H1 (cell line): ENCODE results near the gene MIF4GD. TPM values are rescaled to one million over a fixed set of nuclear protein-coding genes. Genes with fewer than 3 reads are reported as not detected.

Source experiments
- CTCF ChIA-PET: fragments of 300-600 bp; sonication (Branson Sonifier 250); formaldehyde crosslinking; loops from one replicate; lab custom pipeline; 2021; ENCODE audit not compliant: partially characterized antibody; lab: Charles Lee
- POLR2A ChIA-PET: fragments of 300-600 bp; sonication (Branson Sonifier 250); formaldehyde crosslinking; loops from one replicate; lab custom pipeline; 2021; ENCODE audit warnings: inconsistent platforms; ENCODE audit not compliant: partially characterized antibody; lab: Charles Lee
- DNase-seq, 2 experiments: peaks; one replicate each; pipeline versions ENCODE4 v3.0.0 to v3.0.0-alpha.2; 2010 to 2022; ENCODE audit warnings: low spot score in 2 of 2, low read depth in 1 of 2, mixed read lengths in 1 of 2
- FAIRE-seq: peaks from 2 replicates; lab custom pipeline; 2011; peaks lifted over from hg19 to GRCh38; lab: Jason Lieb, UNC
- H2AFZ ChIP-seq: 2 replicates; pipeline ENCODE4 v1.8.1; 2012; ENCODE audit warnings: low read length, inconsistent platforms
- H2AK5ac ChIP-seq: 2 replicates; pipeline ENCODE4 v1.6.1; 2013; ENCODE audit warnings: low read depth, low read length
- H2BK120ac ChIP-seq: replicated peaks from 2 replicates; pipeline ENCODE3; 2013; ENCODE audit warnings: low read depth, low read length, inconsistent platforms
- H2BK12ac ChIP-seq: 2 replicates; pipeline ENCODE4 v1.6.1; 2013; ENCODE audit warnings: low read depth, low read length
- H2BK15ac ChIP-seq: 2 replicates; pipeline ENCODE4 v1.6.1; 2013; ENCODE audit warnings: low read length
- H2BK20ac ChIP-seq: 2 replicates; pipeline ENCODE4 v1.6.1; 2013; ENCODE audit warnings: low read length
- H2BK5ac ChIP-seq: 2 replicates; pipeline ENCODE4 v1.6.1; 2013; ENCODE audit warnings: low read depth, low read length
- H3K14ac ChIP-seq: 2 replicates; pipeline ENCODE4 v1.6.1; 2013; ENCODE audit warnings: inconsistent platforms; ENCODE audit not compliant: insufficient read length
- H3K18ac ChIP-seq: 2 replicates; pipeline ENCODE4 v1.6.1; 2013; ENCODE audit warnings: low read length; ENCODE audit errors: extremely low read depth
- H3K23ac ChIP-seq: 2 replicates; pipeline ENCODE4 v1.6.1; 2013; ENCODE audit warnings: inconsistent platforms; ENCODE audit not compliant: insufficient read length
- H3K23me2 ChIP-seq: 2 replicates; pipeline ENCODE4 v1.6.1; 2013; ENCODE audit warnings: low read depth, low read length
- H3K27ac ChIP-seq: 2 replicates; pipeline ENCODE4 v1.6.1; 2011; ENCODE audit warnings: low read depth, low read length, inconsistent platforms
- H3K27me3 ChIP-seq, 4 experiments: replicated peaks in 1 of 4; 1 replicate in 1 of 4; 2 replicates in 3 of 4; pipeline versions ENCODE4 v1.6.1 to v1.8.1; 2011 to 2013; ENCODE audit warnings: low read length in 3 of 4, mild to moderate bottlenecking in 3 of 4, inconsistent platforms in 2 of 4, mixed read lengths in 2 of 4, moderate library complexity in 1 of 4; ENCODE audit not compliant: control insufficient read depth in 3 of 4, insufficient read depth in 3 of 4; ENCODE audit errors: extremely low read depth in 1 of 4
- H3K36me3 ChIP-seq, 4 experiments: 2 replicates each; pipeline versions ENCODE4 v1.6.1 to v1.8.1; 2011 to 2013; ENCODE audit warnings: mild to moderate bottlenecking in 4 of 4, low read length in 3 of 4, moderate library complexity in 2 of 4, control low read depth in 1 of 4, inconsistent platforms in 1 of 4; ENCODE audit not compliant: insufficient read depth in 4 of 4, control insufficient read depth in 2 of 4
- H3K4ac ChIP-seq: replicated peaks from 2 replicates; pipeline ENCODE3; 2013; ENCODE audit warnings: low read length, low read depth, mixed read lengths, inconsistent platforms; ENCODE audit not compliant: insufficient read length
- H3K4me1 ChIP-seq, 4 experiments: replicated peaks in 1 of 4; 1 replicate in 1 of 4; 2 replicates in 3 of 4; pipeline versions ENCODE4 v1.6.1 to v1.8.1; 2011 to 2013; ENCODE audit warnings: low read length in 3 of 4, inconsistent platforms in 2 of 4, mixed read lengths in 1 of 4; ENCODE audit not compliant: insufficient read depth in 4 of 4, control insufficient read depth in 3 of 4
- H3K4me2 ChIP-seq, 2 experiments: 2 replicates each; pipeline versions ENCODE4 v1.6.1 to v1.8.1; 2011 to 2013; ENCODE audit warnings: low read depth in 2 of 2, low read length in 2 of 2, control low read depth in 1 of 2, inconsistent platforms in 1 of 2, mild to moderate bottlenecking in 1 of 2; ENCODE audit not compliant: insufficient read depth in 1 of 2
- H3K4me3 ChIP-seq, 4 experiments: fragments of 200-600, 300-600 bp in 1 of 4; sonication (generic), shearing (Covaris generic), sonication (Bioruptor Twin) in 1 of 4; 2 replicates each; pipeline versions ENCODE4 v1.5.1 to v1.8.1; 2011 to 2016; ENCODE audit warnings: low read length in 4 of 4, low read depth in 3 of 4, control low read depth in 2 of 4, inconsistent platforms in 2 of 4, mild to moderate bottlenecking in 2 of 4, mixed read lengths in 1 of 4, moderate library complexity in 1 of 4; ENCODE audit not compliant: insufficient read depth in 2 of 4; ENCODE audit errors: extremely low read depth in 1 of 4
- H3K56ac ChIP-seq: replicated peaks from 2 replicates; pipeline ENCODE3; 2013; ENCODE audit warnings: low read depth, mild to moderate bottlenecking, mixed read lengths, low read length, inconsistent platforms; ENCODE audit not compliant: insufficient read length
- H3K79me1 ChIP-seq: 2 replicates; pipeline ENCODE4 v1.6.1; 2013; ENCODE audit warnings: low read depth, low read length, control low read depth
- H3K79me2 ChIP-seq, 2 experiments: 2 replicates each; pipeline versions ENCODE4 v1.6.1 to v1.8.1; 2012 to 2013; ENCODE audit warnings: low read length in 2 of 2, mild to moderate bottlenecking in 2 of 2, inconsistent platforms in 1 of 2; ENCODE audit not compliant: insufficient read depth in 2 of 2, control insufficient read depth in 1 of 2
- H3K9ac ChIP-seq, 4 experiments: replicated peaks in 1 of 4; 1 replicate in 1 of 4; 2 replicates in 3 of 4; pipeline versions ENCODE4 v1.6.1 to v1.8.1; 2011 to 2013; ENCODE audit warnings: low read depth in 3 of 4, low read length in 3 of 4, control low read depth in 2 of 4, mild to moderate bottlenecking in 2 of 4, moderate library complexity in 2 of 4, inconsistent platforms in 1 of 4; ENCODE audit errors: extremely low read depth in 1 of 4
- H3K9me3 ChIP-seq, 2 experiments: 2 replicates each; pipeline versions ENCODE4 v1.6.1 to v1.8.1; 2012 to 2013; ENCODE audit warnings: mild to moderate bottlenecking in 2 of 2, moderate library complexity in 2 of 2, control low read depth in 1 of 2, inconsistent platforms in 1 of 2, low read depth in 1 of 2, low read length in 1 of 2, mixed read lengths in 1 of 2; ENCODE audit not compliant: insufficient read depth in 2 of 2
- H4K20me1 ChIP-seq, 2 experiments: replicated peaks in 1 of 2; 2 replicates each; pipeline versions ENCODE3 to v1.8.1; 2011 to 2013; ENCODE audit warnings: inconsistent platforms in 2 of 2, low read length in 2 of 2, mild to moderate bottlenecking in 1 of 2; ENCODE audit not compliant: insufficient read depth in 2 of 2, control insufficient read depth in 1 of 2
- H4K5ac ChIP-seq: 2 replicates; pipeline ENCODE4 v1.6.1; 2013; ENCODE audit warnings: low read length, low read depth, mixed read lengths, inconsistent platforms; ENCODE audit not compliant: insufficient read length
- H4K8ac ChIP-seq: 2 replicates; pipeline ENCODE4 v1.8.0; 2013; ENCODE audit warnings: mild to moderate bottlenecking, moderate library complexity, low read length, inconsistent platforms; ENCODE audit not compliant: insufficient read depth; ENCODE audit errors: extremely low read depth
- H4K91ac ChIP-seq: replicated peaks from 2 replicates; pipeline ENCODE3; 2013; ENCODE audit warnings: low read length, mixed read lengths, inconsistent platforms; ENCODE audit not compliant: insufficient read length
- CBX5 ChIP-seq: fragments of 300-800, 300-1000 bp; sonication (generic); IDR thresholded peaks from 2 replicates; pipeline ENCODE4 v1.7.1; 2016; ENCODE audit warnings: antibody characterized with exemption, low read length, low read depth
- CTCF ChIP-seq, 3 experiments: IDR thresholded peaks; 1 replicate in 2 of 3; 2 replicates in 1 of 3; pipeline versions ENCODE4 v1.5.1 to v1.6.1; 2011; ENCODE audit warnings: low read length in 3 of 3, mild to moderate bottlenecking in 3 of 3, inconsistent platforms in 2 of 3, low read depth in 1 of 3, moderate library complexity in 1 of 3; ENCODE audit not compliant: insufficient read depth in 1 of 3; ENCODE audit errors: control extremely low read depth in 1 of 3
- RAD21 ChIP-seq, 2 experiments: IDR thresholded peaks in 1 of 2; conservative IDR thresholded peaks in 1 of 2; 2 replicates each; pipeline ENCODE4 v1.6.1; 2011; ENCODE audit warnings: low read depth in 2 of 2, low read length in 2 of 2, improper control_type of control experiment in 1 of 2, inconsistent platforms in 1 of 2, mild to moderate bottlenecking in 1 of 2, moderate library complexity in 1 of 2
- RXRA ChIP-seq: IDR thresholded peaks from 2 replicates; pipeline ENCODE4 v1.6.1; 2011; ENCODE audit warnings: low read depth, mild to moderate bottlenecking, low read length, moderate library complexity; ENCODE audit not compliant: insufficient read depth
- WGBS, 2 experiments: shearing (Covaris generic) in 1 of 2; methylation state at CpG; one replicate each; pipeline versions ENCODE4 v1.1.6 to v1.1.7; 2013 to 2015; ENCODE audit warnings: low lambda C conversion rate in 2 of 2, mixed read lengths in 2 of 2, inconsistent platforms in 1 of 2, low coverage in 1 of 2, missing lambda C conversion rate in 1 of 2; ENCODE audit not compliant: insufficient replicate concordance in 2 of 2, insufficient coverage in 1 of 2, insufficient read length in 1 of 2; ENCODE audit errors: extremely low coverage in 1 of 2, missing lambda C conversion rate in 1 of 2; 5-methylcytosine and 5-hydroxymethylcytosine counted together
- polyA plus RNA-seq, 7 experiments: library from polyadenylated mRNA; depleted of rRNA in 3 of 7; stranded (reverse) in 5 of 7; unstranded in 2 of 7; fragments of >200 nt in 5 of 7; fragments of 200-250 nt in 2 of 7; gene quantifications; 1 replicate in 5 of 7; 2 replicates in 1 of 7; 4 replicates in 1 of 7; pipeline versions ENCODE4 v1.2.1 to v1.2.3, GENCODE V29; 2011 to 2013; ENCODE audit warnings: missing spikeins in 2 of 7, mixed read lengths in 2 of 7
- total RNA-seq: library from RNA; stranded (reverse); fragmentation: NEBNext Ultra II Directional; extraction: Animal tissue kit (Norgen Biotek cat#: 25700); gene quantifications from 2 replicates; pipeline ENCODE4 v1.2.1, GENCODE V29; 2021
- TF ChIP-seq, protein P1 (sequence below): IDR thresholded peaks from 2 replicates; pipeline ENCODE4 v1.6.1; 2011; ENCODE audit warnings: low read depth, mild to moderate bottlenecking, low read length; ENCODE audit not compliant: insufficient read depth
- TF ChIP-seq, protein P2 (sequence below): IDR thresholded peaks from 2 replicates; pipeline ENCODE4 v1.6.1; 2012; ENCODE audit warnings: inconsistent platforms

MIF4GD gene
- total and polyA plus RNA-seq, 2 of the 8 experiments (the other 6 are each of a cell fraction or from before 2014, with no cell fraction given), result 16.1 to 51.1 TPM

- Histone ChIP-seq H2BK5ac (no peak overlapping the region), H2AK5ac (no peak overlapping the region), H3K27me3 (no peaks in the 10 kb centered on the region; a peak in 2 of 7 replicates), H3K79me1 (no peaks in the 10 kb centered on the region; the same call in 1 of the 2 replicates), H3K23me2 (peaks cover 4% of the 10 kb centered on the region; the same call in 1 of the 2 replicates), H3K36me3 (peaks cover 3 to 7% (median 5%) of the 10 kb centered on the region in 4 experiments; a peak in 3 of 8 replicates), H3K4ac (no peak overlapping the region), H4K20me1 (peaks cover 0 to 3% of the 10 kb centered on the region in 2 experiments), H3K79me2 (0 out of 4 replicates have a peak, but pooled peaks cover 0 to 2% of the 10 kb centered on the region in 2 experiments), H3K4me2 (peak overlapping the region; percentile 64 to 76), H3K4me1 (no peaks in the 10 kb centered on the region; a peak in 3 of 7 replicates), H2AFZ (peak overlapping the region; percentile 37), H2BK120ac (no peak overlapping the region), H3K56ac (no peak overlapping the region), H3K4me3 (peak overlapping the region; percentile 40 to 78 (median 62)), H4K5ac (no peak overlapping the region), H2BK15ac (no peak overlapping the region), H4K91ac (no peak overlapping the region), H3K27ac (no peak overlapping the region), H4K8ac (no peak overlapping the region), H2BK12ac (no peak overlapping the region), H2BK20ac (no peak overlapping the region), H3K9me3 (no peaks in the 10 kb centered on the region), H3K9ac (peak overlapping the region in 3 of 4 experiments; percentile 1 to 36 (median 2); a peak in 4 of 7 replicates), H3K14ac (no peak overlapping the region), H3K18ac (no peak overlapping the region), H3K23ac (no peak overlapping the region)
- ChIA-PET POLR2A (interaction anchor here (0.6 to 2.4 kb wide), 13 partner anchors 9 to 133 kb away, joined by 3 to 12 read pairs (median 4); partner anchors contain the start of genes GGA3, MIF4GD and MRPS7), CTCF (interaction anchor here (0.8 to 1.8 kb wide), 27 partner anchors 9 to 227 kb away, joined by 3 to 16 read pairs (median 4); partner anchors contain the start of genes GGA3, MIF4GD, MRPS7 and TSEN54)
- FAIRE-seq (no peak), DNase-seq (no peak)
- WGBS, 2 experiments, result 15% methylated on average over 26 of the region's 26 CpGs; no CpG with 5 or more reads in 1 of the 2 experiments
- peak in 2 of 3 experiments; percentile 19 to 32; a peak in 2 of 4 replicates for TF ChIP-seq CTCF (IDR thresholded peaks at IDR 0.05; ENCODE audit: control extremely low read depth in 1 of 3, insufficient read depth in 1 of 3, low read depth in 1 of 3, low read length in 3 of 3)
- TF ChIP-seq, protein P1, sequence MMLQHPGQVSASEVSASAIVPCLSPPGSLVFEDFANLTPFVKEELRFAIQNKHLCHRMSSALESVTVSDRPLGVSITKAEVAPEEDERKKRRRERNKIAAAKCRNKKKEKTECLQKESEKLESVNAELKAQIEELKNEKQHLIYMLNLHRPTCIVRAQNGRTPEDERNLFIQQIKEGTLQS, result 0 out of 2 replicates have a peak, but pooled peaks have one; percentile 12
- peak; percentile 42 to 50 for TF ChIP-seq RAD21 (IDR thresholded peaks at IDR 0.05 in 1 of 2, conservative IDR thresholded peaks at IDR 0.05 in 1 of 2; ENCODE audit: low read depth in 2 of 2, low read length in 2 of 2)
- TF ChIP-seq, protein P2, sequence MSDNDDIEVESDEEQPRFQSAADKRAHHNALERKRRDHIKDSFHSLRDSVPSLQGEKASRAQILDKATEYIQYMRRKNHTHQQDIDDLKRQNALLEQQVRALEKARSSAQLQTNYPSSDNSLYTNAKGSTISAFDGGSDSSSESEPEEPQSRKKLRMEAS, result 0 out of 2 replicates have a peak, but pooled peaks have one; percentile 15
- no peak for TF ChIP-seq RXRA
- no peak for TF ChIP-seq CBX5
These were observed 18.9 kb upstream of the MIF4GD start for GRCh38 chr17:75289832-75290337.
